Mucosa of descending colon (tissue), 3 donors: ENCODE data around the gene HS3ST4. TPM values are rescaled to one million over a fixed set of nuclear protein-coding genes. Genes with fewer than 3 reads are reported as not detected.
"Not testable (repeated sequence)": the region's sequence is repeated elsewhere in the genome, so short reads cannot be mapped to it uniquely, and the experiment has no call there.

Experiments
- ATAC-seq: fragments of 200-7000 bp; cut with Tn5 transposase; one replicate; pipeline ENCODE4 v1.9.1; 2020; ENCODE audit warnings: mild to moderate bottlenecking, moderate library complexity
- DNase-seq, 3 donors: peaks; one replicate each; pipeline ENCODE4 v3.0.0-alpha.2; 2020
- H3K36me3 ChIP-seq: fragments of 200-600 bp; one replicate; pipeline ENCODE4 v1.8.0; 2021; ENCODE audit warnings: low read depth, mild to moderate bottlenecking
- H3K4me1 ChIP-seq: fragments of 200-600 bp; one replicate; pipeline ENCODE4 v1.8.0; 2021; ENCODE audit warnings: low read depth, mild to moderate bottlenecking
- H3K4me3 ChIP-seq: fragments of 200-600 bp; one replicate; pipeline ENCODE4 v1.8.0; 2021; ENCODE audit warnings: mild to moderate bottlenecking
- H3K9me3 ChIP-seq: fragments of 200-600 bp; one replicate; pipeline ENCODE4 v1.8.0; 2021; ENCODE audit warnings: mild to moderate bottlenecking
- CTCF ChIP-seq: fragments of 200-600 bp; IDR thresholded peaks from one replicate; pipeline ENCODE4 v1.8.0; 2022; ENCODE audit warnings: antibody characterized with exemption, mild to moderate bottlenecking
- intact Hi-C, 2 donors: fragments of 100-400 bp; cut with DNase I in 1 of 2; cut with micrococcal nuclease in 1 of 2; formaldehyde crosslinking; loops; one replicate each; pipeline versions ENCODE4 v1.11.0 to v1.11.1; 2022; cut with DNase I, micrococcal nuclease
- total RNA-seq, 3 donors: library from RNA; stranded (reverse); fragmentation: NEBNext Ultra II Directional in 2 of 3; extraction: Animal tissue kit (Norgen Biotek cat#: 25700) in 2 of 3; gene quantifications; one replicate each; pipeline versions ENCODE4 v1.2.1 to v1.2.4, GENCODE V29; 2021 to 2023
- donor health status: DM: no; HTN: no; CAD: no; lungs with moderate emphysema.
- donor health status: DM: no; HTN: no; CAD: no.
- donor health status: DM: no; HTN: yes; CAD: no.

Gene HS3ST4
- total RNA-seq, 3 donors from 2014 or later = 0.41 TPM; not detected in 2

- H3K4me3 ChIP-seq = no peak overlapping the region
- DNase-seq (no peak), ATAC-seq (no peak)
- no peaks in the 10 kb centered on the region for H3K36me3 ChIP-seq
- intact Hi-C loops = no loop called here
- TF ChIP-seq CTCF = no peak
- H3K9me3 ChIP-seq = peaks cover 10% of the 10 kb centered on the region
- H3K4me1 ChIP-seq = no peaks in the 10 kb centered on the region
Measured at GRCh38 chr16:26019381-26020242, 327.9 kb downstream of the HS3ST4 start.

- TF ChIP-seq CTCF = no peak
- DNase-seq (no peak), ATAC-seq (no peak)
- no peaks in the 10 kb centered on the region for H3K9me3 ChIP-seq
- H3K36me3 ChIP-seq = no peaks in the 10 kb centered on the region
- intact Hi-C loops = no loop called here
- no peaks in the 10 kb centered on the region for H3K4me1 ChIP-seq
- no peak overlapping the region for H3K4me3 ChIP-seq
Measured at GRCh38 chr16:26026709-26027450, 335.1 kb downstream of the HS3ST4 start.

GRCh38 chr16:26031286-26031685, 339.5 kb downstream of the HS3ST4 start:
- no peak overlapping the region for H3K4me3 ChIP-seq
- DNase-seq (no peak), ATAC-seq (no peak)
- TF ChIP-seq CTCF = no peak
- H3K36me3 ChIP-seq = no peaks in the 10 kb centered on the region
- no peaks in the 10 kb centered on the region for H3K4me1 ChIP-seq
- no peaks in the 10 kb centered on the region for H3K9me3 ChIP-seq
- intact Hi-C loops = no loop called here

GRCh38 chr16:26032661-26033060, 340.9 kb downstream of the HS3ST4 start:
- ATAC-seq, intact Hi-C loops, H3K9me3 ChIP-seq, H3K36me3 ChIP-seq, H3K4me3 ChIP-seq, H3K4me1 ChIP-seq, DNase-seq: not testable (repeated sequence)

- no peaks in the 10 kb centered on the region for H3K36me3 ChIP-seq
- DNase-seq (no peak), ATAC-seq (no peak)
- intact Hi-C loops = no loop called here
- TF ChIP-seq CTCF = no peak
- no peak overlapping the region for H3K4me3 ChIP-seq
- H3K9me3 ChIP-seq = no peaks in the 10 kb centered on the region
- no peaks in the 10 kb centered on the region for H3K4me1 ChIP-seq
Measured at GRCh38 chr16:26041952-26042668, 350.4 kb downstream of the HS3ST4 start.

- intact Hi-C loops = no loop called here
- H3K4me1 ChIP-seq = no peaks in the 10 kb centered on the region
- no peaks in the 10 kb centered on the region for H3K36me3 ChIP-seq
- no peak overlapping the region for H3K4me3 ChIP-seq
- TF ChIP-seq CTCF = no peak
- no peak for DNase-seq
- ATAC-seq = no peak
- no peaks in the 10 kb centered on the region for H3K9me3 ChIP-seq
Measured at GRCh38 chr16:26050472-26050871, 358.7 kb downstream of the HS3ST4 start.
